GM19099 (cell line): Measurements from ENCODE around the gene UCK1.

Experiments
- POLR2A ChIP-seq: IDR thresholded peaks from 3 replicates; pipeline ENCODE4 v1.6.1; 2011; ENCODE audit warnings: low read depth; ENCODE audit not compliant: insufficient read length; ENCODE audit errors: extremely low read depth

Gene UCK1

GRCh38 chr9:131559421-131560000 is 28.4 kb upstream of the UCK1 start:
- no peak for TF ChIP-seq POLR2A

GRCh38 chr9:131557855-131558548 is 26.9 kb upstream of the UCK1 start:
- no peak for TF ChIP-seq POLR2A

GRCh38 chr9:131555841-131556673 is 25.0 kb upstream of the UCK1 start:
- no peak for TF ChIP-seq POLR2A

- no peak for TF ChIP-seq POLR2A
Measured at GRCh38 chr9:131554843-131555351, 23.8 kb upstream of the UCK1 start.

- TF ChIP-seq POLR2A = no peak
Measured at GRCh38 chr9:131554087-131554842, 23.2 kb upstream of the UCK1 start.

- no peak for TF ChIP-seq POLR2A
Measured at GRCh38 chr9:131552030-131552429, 21.0 kb upstream of the UCK1 start.

- no peak for TF ChIP-seq POLR2A
Measured at GRCh38 chr9:131546336-131547084, 15.4 kb upstream of the UCK1 start.

- TF ChIP-seq POLR2A = no peak
Measured at GRCh38 chr9:131545786-131546335, 14.8 kb upstream of the UCK1 start.

- no peak for TF ChIP-seq POLR2A
Measured at GRCh38 chr9:131545003-131545785, 14.1 kb upstream of the UCK1 start, which contains the start of gene PRRT1B. TSS of gene PRRT1B (plus strand) at chr9:131545523. CDS start at chr9:131545616, 93 bp downstream.

GRCh38 chr9:131543141-131543540 is 12.1 kb upstream of the UCK1 start:
- TF ChIP-seq POLR2A = no peak

GRCh38 chr9:131539223-131539923 is 8.3 kb upstream of the UCK1 start:
- TF ChIP-seq POLR2A = no peak

- TF ChIP-seq POLR2A = no peak
Measured at GRCh38 chr9:131537946-131538345, 6.9 kb upstream of the UCK1 start.
